Activated T-cell treated with anti-CD3 and anti-CD28 coated beads, Interleukin-2, amount 50 U/mL, for 1 hour (primary cell): ENCODE results near the gene LMBRD1.

Source experiments
- DNase-seq: peaks from one replicate; pipeline ENCODE4 v3.0.0-alpha.2; 2020

LMBRD1 gene

GRCh38 chr6:69627625-69628024 lies 169.2 kb downstream of the LMBRD1 start:
- no peak for DNase-seq

DNA sequence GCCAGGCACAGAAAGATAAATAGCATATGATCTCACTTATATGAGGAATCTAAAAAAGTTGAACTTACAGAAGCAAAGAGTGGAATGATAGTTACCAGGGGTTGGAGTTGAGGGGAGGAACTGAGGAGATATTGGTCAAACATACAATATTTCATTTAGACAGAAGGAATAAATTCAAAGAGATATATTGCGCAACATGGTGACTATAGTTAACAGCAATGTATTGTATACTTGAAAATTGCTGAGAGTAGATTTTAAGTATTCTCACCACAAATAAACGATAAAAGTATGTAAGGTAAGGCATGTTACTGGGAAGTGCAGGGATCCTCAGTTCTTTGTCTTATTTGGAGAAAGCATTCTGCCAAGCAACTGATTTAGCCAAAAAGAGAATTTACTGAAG lies 171.9 kb downstream of the LMBRD1 start:
- no peak for DNase-seq
